Smooth muscle cell (in vitro differentiated cells): ENCODE data around the gene MGAT4B. TPM values are rescaled to one million over a fixed set of nuclear protein-coding genes. Genes with fewer than 3 reads are reported as not detected.
"Not testable (repeated sequence)": the region's sequence is repeated elsewhere in the genome, so short reads cannot be mapped to it uniquely, and the experiment has no call there.

ENCODE experiments used
- DNase-seq: peaks from one replicate; lab custom pipeline; 2025; ENCODE audit not compliant: unreplicated experiment; lab: John Stamatoyannopoulos, UW
- H2AFZ ChIP-seq: fragments of 200-600 bp; sonication (generic); 2 replicates; pipeline ENCODE4 v1.6.0; 2016; ENCODE audit warnings: antibody characterized with exemption, low read depth, mild to moderate bottlenecking
- H3F3A ChIP-seq: fragments of 200-600 bp; sonication (generic); 2 replicates; pipeline ENCODE4 v1.6.0; 2017; ENCODE audit warnings: antibody characterized with exemption, low read depth
- H3K27ac ChIP-seq: fragments of 200-600 bp; sonication (generic); 2 replicates; pipeline ENCODE4 v1.5.1; 2016; ENCODE audit warnings: low read depth, mild to moderate bottlenecking
- H3K27me3 ChIP-seq: fragments of 200-600 bp; sonication (generic); 2 replicates; pipeline ENCODE4 v1.6.1; 2016; ENCODE audit warnings: low read depth, mild to moderate bottlenecking
- H3K36me3 ChIP-seq: fragments of 200-600 bp; sonication (generic); 2 replicates; pipeline ENCODE4 v1.5.1; 2016; ENCODE audit warnings: low read depth
- H3K4me1 ChIP-seq: fragments of 200-600 bp; sonication (generic); 2 replicates; pipeline ENCODE4 v1.5.1; 2016; ENCODE audit warnings: low read depth
- H3K4me2 ChIP-seq: fragments of 200-600 bp; sonication (generic); 2 replicates; pipeline ENCODE4 v1.6.0; 2016; ENCODE audit warnings: mild to moderate bottlenecking
- H3K4me3 ChIP-seq: fragments of 200-600 bp; sonication (generic); 2 replicates; pipeline ENCODE4 v1.5.1; 2016; ENCODE audit warnings: mild to moderate bottlenecking
- H3K79me2 ChIP-seq: fragments of 200-600 bp; sonication (generic); 2 replicates; pipeline ENCODE4 v1.6.0; 2016; ENCODE audit warnings: low read depth, mild to moderate bottlenecking
- H3K9ac ChIP-seq: fragments of 200-600 bp; sonication (generic); 2 replicates; pipeline ENCODE4 v1.6.0; 2016; ENCODE audit warnings: low read depth
- H3K9me3 ChIP-seq: fragments of 200-600 bp; sonication (generic); replicated peaks from 2 replicates; pipeline ENCODE4 v1.5.1; 2016; ENCODE audit warnings: low read depth
- H4K20me1 ChIP-seq: fragments of 200-600 bp; sonication (generic); 2 replicates; pipeline ENCODE4 v1.6.0; 2016; ENCODE audit warnings: low read depth
- CTCF ChIP-seq: fragments of 200-600 bp; sonication (generic); IDR thresholded peaks from 2 replicates; pipeline ENCODE4 v1.5.1; 2017; ENCODE audit warnings: borderline replicate concordance, mild to moderate bottlenecking, antibody characterized with exemption; ENCODE audit not compliant: insufficient read depth, poor library complexity, severe bottlenecking
- WGBS: methylation state at CpG from one replicate; pipeline ENCODE4 v1.1.7; 2016; ENCODE audit warnings: low lambda C conversion rate; 5-methylcytosine and 5-hydroxymethylcytosine counted together
- polyA plus RNA-seq: library from polyadenylated mRNA; unstranded; fragments of >200 nt; fragmentation: Nextera tagmentation; extraction: Ambion mirVana; gene quantifications from 2 replicates; pipeline ENCODE4 v1.2.1, GENCODE V29; 2016
- total RNA-seq: library from RNA; depleted of rRNA; stranded (reverse); fragments of >200 nt; gene quantifications from 2 replicates; pipeline ENCODE4 v1.2.3, GENCODE V29; 2014

Gene MGAT4B
- total and polyA plus RNA-seq, 2 experiments from 2014 or later, result 60.0 to 121 TPM

GRCh38 chr5:179791881-179792611 lies 14.6 kb downstream of the MGAT4B start:
- H3F3A ChIP-seq, result no peaks in the 10 kb centered on the region
- no peak overlapping the region for H3K4me3 ChIP-seq
- no peak overlapping the region for H3K9ac ChIP-seq
- no peak overlapping the region for H3K4me2 ChIP-seq
- no peak for DNase-seq
- H3K79me2 ChIP-seq, result no peaks in the 10 kb centered on the region
- WGBS, result 90% methylated on average over 15 of the region's 15 CpGs
- no peak overlapping the region for H3K27ac ChIP-seq
- peaks cover 4% of the 10 kb centered on the region for H3K4me1 ChIP-seq
- no peaks in the 10 kb centered on the region for H3K9me3 ChIP-seq
- H3K27me3 ChIP-seq, result no peaks in the 10 kb centered on the region
- H4K20me1 ChIP-seq, result no peaks in the 10 kb centered on the region
- H2AFZ ChIP-seq, result no peak overlapping the region
- no peak for TF ChIP-seq CTCF
- no peaks in the 10 kb centered on the region for H3K36me3 ChIP-seq

- H3K9ac ChIP-seq, H3K4me1 ChIP-seq, H4K20me1 ChIP-seq, H3K36me3 ChIP-seq, DNase-seq, H3K9me3 ChIP-seq, H3F3A ChIP-seq, H3K27ac ChIP-seq, H3K4me3 ChIP-seq, H3K27me3 ChIP-seq, H2AFZ ChIP-seq, H3K79me2 ChIP-seq, H3K4me2 ChIP-seq: not testable (repeated sequence)
- 97% methylated on average over 9 of the region's 9 CpGs for WGBS
Measured at GRCh38 chr5:179789278-179789677, 17.4 kb downstream of the MGAT4B start.

- H3K9me3 ChIP-seq, result no peaks in the 10 kb centered on the region
- no peak overlapping the region for H2AFZ ChIP-seq
- no peaks in the 10 kb centered on the region for H3K36me3 ChIP-seq
- no peak overlapping the region for H3K9ac ChIP-seq
- H3F3A ChIP-seq, result no peaks in the 10 kb centered on the region
- H3K27me3 ChIP-seq, result no peaks in the 10 kb centered on the region
- no peak overlapping the region for H3K27ac ChIP-seq
- no peaks in the 10 kb centered on the region for H4K20me1 ChIP-seq
- TF ChIP-seq CTCF, result no peak
- H3K4me3 ChIP-seq, result no peak overlapping the region
- no peak overlapping the region for H3K4me2 ChIP-seq
- WGBS, result 95% methylated on average over 7 of the region's 7 CpGs
- H3K4me1 ChIP-seq, result no peaks in the 10 kb centered on the region
- no peaks in the 10 kb centered on the region for H3K79me2 ChIP-seq
- no peak for DNase-seq
Measured at GRCh38 chr5:179788193-179788854, 18.3 kb downstream of the MGAT4B start.

GRCh38 chr5:179786861-179787260 lies 19.8 kb downstream of the MGAT4B start:
- Histone ChIP-seq H3K79me2 (no peaks in the 10 kb centered on the region), H3K36me3 (no peaks in the 10 kb centered on the region), H3F3A (no peaks in the 10 kb centered on the region), H3K9ac (no peak overlapping the region), H4K20me1 (no peaks in the 10 kb centered on the region), H3K4me1 (no peaks in the 10 kb centered on the region), H2AFZ (no peak overlapping the region), H3K9me3 (no peaks in the 10 kb centered on the region), H3K27me3 (no peaks in the 10 kb centered on the region), H3K27ac (no peak overlapping the region), H3K4me2 (no peak overlapping the region), H3K4me3 (no peak overlapping the region)
- DNase-seq, result no peak
- no peak for TF ChIP-seq CTCF
- WGBS, result 94% methylated on average over 12 of the region's 12 CpGs
